ENCODE measurements around the gene ATXN1. TPM values are rescaled to one million over a fixed set of nuclear protein-coding genes. Genes with fewer than 3 reads are reported as not detected.

Gene ATXN1
- polyA plus RNA-seq, 2 of the 4 experiments (the other 2 are of a cell fraction), result 2.9 to 8.3 TPM

- WGBS (ENCODE audit: missing lambda C conversion rate), result 90% methylated on average over 4 of the region's 4 CpGs
- H3K4me3 ChIP-seq, result no peak overlapping the region
- no peak for ATAC-seq
- no peak overlapping the region for H3K4me2 ChIP-seq
- no peak for DNase-seq (ENCODE audit: low read depth in 1 of 2, low spot score in 1 of 2)
- no peak for FAIRE-seq
- ChIA-PET POLR2A (no interaction called here), CTCF (interaction anchor here (0.6 to 1.1 kb wide), 2 partner anchors 19 to 20 kb away, joined by 3 read pairs; no protein-coding TSS in a partner anchor)
- H3K9me3 ChIP-seq, result no peaks in the 10 kb centered on the region
- H3K27ac ChIP-seq, result no peak overlapping the region
- TF ChIP-seq E2F6 (IDR thresholded peaks at IDR 0.05; ENCODE audit: borderline replicate concordance, low read depth) (no peak), REST (IDR thresholded peaks at IDR 0.05) (no peak), ZFP36 (IDR thresholded peaks at IDR 0.05; ENCODE audit: borderline replicate concordance, partially characterized antibody) (no peak), TFCP2L1 (CRISPR knock-in tag; IDR thresholded peaks at IDR 0.05) (no peak), HDAC2 (IDR thresholded peaks at IDR 0.05) (no peak), ESRRA (IDR thresholded peaks at IDR 0.05; ENCODE audit: borderline replicate concordance, low read length) (no peak), FOSB (CRISPR knock-in tag; IDR thresholded peaks at IDR 0.05) (no peak), MYC (IDR thresholded peaks at IDR 0.05; ENCODE audit: borderline replicate concordance, low read length) (no peak), JUN (IDR thresholded peaks at IDR 0.05) (no peak), CTCF (IDR thresholded peaks at IDR 0.05) (no peak)
- peaks cover 19% of the 10 kb centered on the region for H3K4me1 ChIP-seq
These were observed 125.9 kb downstream of the ATXN1 start for GRCh38 chr6:16635291-16635809.

- Histone ChIP-seq H3K4me3 (no peak overlapping the region), H3K4me2 (no peak overlapping the region), H3K27ac (no peak overlapping the region), H3K4me1 (peaks cover 16% of the 10 kb centered on the region), H3K9me3 (no peaks in the 10 kb centered on the region)
- TF ChIP-seq CBX8 (IDR thresholded peaks at IDR 0.05), result no peak
- ChIA-PET POLR2A (no interaction called here), CTCF (interaction anchor here (1.1 kb wide), 1 partner anchor 21 kb away, joined by 3 read pairs; no protein-coding TSS in a partner anchor)
- ATAC-seq (no peak), DNase-seq (ENCODE audit: low read depth in 1 of 2, low spot score in 1 of 2) (no peak), FAIRE-seq (no peak)
- 89% methylated on average over 5 of the region's 5 CpGs for WGBS (ENCODE audit: missing lambda C conversion rate)
These were observed 126.4 kb downstream of the ATXN1 start for GRCh38 chr6:16634855-16635254.

- FAIRE-seq (no peak), DNase-seq (ENCODE audit: low read depth in 1 of 2, low spot score in 1 of 2) (no peak), ATAC-seq (no peak)
- H3K4me3 ChIP-seq, result no peak overlapping the region
- no peak overlapping the region for H3K27ac ChIP-seq
- no peak overlapping the region for H3K4me2 ChIP-seq
- 77% methylated on average over 1 of the region's 1 CpG for WGBS (ENCODE audit: missing lambda C conversion rate)
- H3K9me3 ChIP-seq, result no peaks in the 10 kb centered on the region
- POLR2A ChIA-PET, result no interaction called here
- peaks cover 8% of the 10 kb centered on the region; the same call in 2 of the 3 replicates for H3K4me1 ChIP-seq
- CTCF ChIA-PET, result no interaction called here
- TF ChIP-seq TP53 (CRISPR knock-in tag; IDR thresholded peaks at IDR 0.05) (no peak), CHD4 (IDR thresholded peaks at IDR 0.05; ENCODE audit: borderline replicate concordance) (no peak), E2F6 (IDR thresholded peaks at IDR 0.05; ENCODE audit: borderline replicate concordance, low read depth) (no peak), ELK1 (IDR thresholded peaks at IDR 0.05; ENCODE audit: low read depth, low read length) (no peak), EP300 (IDR thresholded peaks at IDR 0.05) (no peak), PHF8 (IDR thresholded peaks at IDR 0.05; ENCODE audit: borderline replicate concordance, low read depth) (no peak), HEYL (CRISPR knock-in tag; IDR thresholded peaks at IDR 0.05) (no peak), HOXB5 (CRISPR knock-in tag; IDR thresholded peaks at IDR 0.05) (no peak), HOXB13 (CRISPR knock-in tag; IDR thresholded peaks at IDR 0.05; ENCODE audit: low read depth) (no peak), CBX8 (IDR thresholded peaks at IDR 0.05) (no peak), TFCP2L1 (CRISPR knock-in tag; IDR thresholded peaks at IDR 0.05) (no peak), CTCF (IDR thresholded peaks at IDR 0.05) (no peak), MAFK (IDR thresholded peaks at IDR 0.05; ENCODE audit: partially characterized antibody) (no peak), SMC3 (IDR thresholded peaks at IDR 0.05) (no peak)
These were observed 127.3 kb downstream of the ATXN1 start for GRCh38 chr6:16633961-16634360.
